GM12892 (cell line): ENCODE data around the gene CLASP2.

ENCODE experiments used
- POLR2A ChIP-seq: IDR thresholded peaks from 2 replicates; pipeline ENCODE4 v1.6.1; 2011; ENCODE audit warnings: low read depth, low read length, control low read depth
- POLR2AphosphoS5 ChIP-seq: IDR thresholded peaks from 2 replicates; pipeline ENCODE4 v1.6.1; 2011; ENCODE audit warnings: low read depth, low read length, control low read depth
- TAF1 ChIP-seq: IDR thresholded peaks from 2 replicates; pipeline ENCODE4 v1.6.1; 2011; ENCODE audit warnings: low read depth, mild to moderate bottlenecking, control low read depth, low read length, borderline replicate concordance

GRCh38 chr3:33597257-33597689, 120.8 kb downstream of the CLASP2 start:
- TF ChIP-seq POLR2A = no peak
- TF ChIP-seq POLR2AphosphoS5 = no peak
- TF ChIP-seq TAF1 = no peak
